Cortex of kidney (tissue), 1 donor: ENCODE measurements around the gene SPTBN1.

Experiments used
- DNase-seq: peaks from one replicate; lab custom pipeline; 2025; lab: John Stamatoyannopoulos, UW

SPTBN1 gene

DNA sequence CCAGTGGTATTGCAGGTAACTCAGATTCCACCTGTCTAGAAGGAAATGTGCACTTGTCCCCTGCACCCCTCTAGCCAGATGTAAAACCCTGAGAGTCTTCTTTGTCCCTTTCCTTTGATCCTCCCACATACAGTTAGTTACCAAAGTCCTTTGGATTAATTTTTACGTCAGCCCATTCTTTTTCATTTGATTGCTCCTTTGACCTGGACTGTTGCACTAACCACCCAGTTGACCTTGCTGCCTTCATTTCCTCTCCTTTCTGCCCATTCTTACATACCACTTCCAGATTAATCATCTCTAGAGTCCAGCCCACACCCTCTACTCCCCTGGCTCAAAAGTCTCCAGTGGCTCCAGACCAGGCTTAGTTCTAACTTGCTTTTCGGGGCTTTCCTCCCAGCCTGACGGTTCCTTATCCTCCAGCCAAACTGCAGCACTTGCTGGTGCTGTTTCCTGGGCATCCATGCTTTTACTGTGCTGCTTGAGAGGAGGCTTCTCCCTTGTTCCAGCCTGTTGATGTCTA lies 99.3 kb downstream of the SPTBN1 start:
- DNase-seq = no peak

- DNase-seq = no peak
These were observed 100.5 kb downstream of the SPTBN1 start for GRCh38 chr2:54556621-54557121.

DNA sequence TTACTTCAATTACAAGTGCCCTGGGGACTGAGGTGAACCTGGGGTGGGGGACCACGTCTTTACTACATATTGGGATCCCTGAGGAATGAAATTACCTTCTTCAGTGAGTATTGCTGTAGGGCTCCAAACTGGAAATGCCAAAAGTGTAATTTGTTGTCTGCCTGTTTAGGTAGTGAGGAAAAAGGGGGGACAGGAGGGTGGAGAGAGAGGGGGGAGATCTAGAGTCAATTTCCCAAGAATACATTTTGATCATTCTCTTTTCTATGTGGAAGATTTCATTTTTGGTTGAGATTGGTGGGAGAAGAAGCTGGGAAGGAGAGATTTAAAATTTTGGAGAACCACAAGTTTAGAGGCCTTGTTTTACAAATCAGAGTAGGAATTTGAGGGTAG lies 101.1 kb downstream of the SPTBN1 start:
- DNase-seq = no peak

DNA sequence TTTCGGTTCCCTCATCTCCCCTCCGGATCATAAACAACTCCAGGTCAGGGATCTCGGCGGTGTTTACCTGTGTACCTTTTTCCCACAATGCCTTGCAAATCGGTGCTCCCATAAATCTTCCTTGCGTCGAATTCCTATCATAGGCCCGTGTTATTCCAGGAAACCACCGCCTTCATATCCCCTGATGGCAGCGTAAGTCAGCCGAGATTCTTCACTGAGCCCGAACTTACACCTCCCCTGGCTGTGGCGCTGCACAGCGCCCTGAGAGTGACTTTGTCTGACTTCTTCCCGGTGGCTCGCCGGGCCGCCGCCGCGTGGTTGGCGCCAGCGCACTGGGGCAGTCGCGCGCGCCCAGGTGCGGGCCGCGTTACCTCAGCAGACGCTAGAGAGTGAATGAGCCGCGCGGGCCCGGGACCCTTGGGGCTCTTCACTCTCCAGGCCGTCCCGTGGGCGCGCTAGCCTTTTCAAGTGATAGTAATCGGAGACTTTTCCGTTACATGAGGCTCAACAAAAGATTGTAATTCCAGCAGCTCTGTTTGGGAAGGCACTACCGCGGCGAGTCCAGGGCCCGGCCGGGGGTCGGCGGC lies 101.6 kb downstream of the SPTBN1 start:
- no peak for DNase-seq

DNA sequence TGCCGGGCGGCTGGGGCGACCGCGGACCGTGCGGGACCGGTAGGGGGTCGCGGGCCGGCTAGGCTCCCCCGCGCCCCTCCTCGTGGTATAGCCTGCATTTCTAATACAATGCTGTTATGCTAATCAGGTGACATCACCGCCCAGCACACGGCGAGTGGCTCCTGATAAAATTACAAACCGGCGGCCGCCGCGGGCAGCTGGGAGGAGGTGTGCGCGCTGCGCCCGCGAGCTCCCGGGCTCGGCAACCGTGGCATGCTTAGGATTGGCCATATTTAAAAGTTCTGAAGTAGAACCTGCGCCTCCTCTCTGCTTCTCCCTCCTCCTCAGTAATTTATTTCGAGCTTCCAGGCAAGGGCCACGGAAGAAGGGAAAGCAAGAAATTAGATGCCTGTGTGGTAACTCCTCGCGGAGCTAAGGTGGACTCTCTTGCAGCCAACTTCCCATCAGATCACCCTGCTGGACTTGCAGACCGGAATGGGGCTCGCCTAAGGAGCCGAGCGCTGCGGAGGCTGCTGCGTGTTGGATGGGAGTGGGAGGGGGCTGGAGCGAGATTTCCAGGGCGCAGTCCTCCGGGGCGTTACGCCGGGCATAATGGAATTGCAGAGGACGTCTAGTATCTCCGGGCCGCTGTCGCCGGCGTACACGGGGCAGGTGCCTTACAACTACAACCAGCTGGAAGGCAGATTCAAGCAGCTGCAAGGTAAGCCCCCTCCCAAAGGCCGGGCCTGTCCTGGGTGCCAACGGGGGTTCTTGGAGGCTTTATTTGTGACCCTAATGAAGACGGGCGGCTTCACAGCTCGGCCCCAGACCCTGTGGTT lies 102.3 kb downstream of the SPTBN1 start:
- no peak for DNase-seq

DNA sequence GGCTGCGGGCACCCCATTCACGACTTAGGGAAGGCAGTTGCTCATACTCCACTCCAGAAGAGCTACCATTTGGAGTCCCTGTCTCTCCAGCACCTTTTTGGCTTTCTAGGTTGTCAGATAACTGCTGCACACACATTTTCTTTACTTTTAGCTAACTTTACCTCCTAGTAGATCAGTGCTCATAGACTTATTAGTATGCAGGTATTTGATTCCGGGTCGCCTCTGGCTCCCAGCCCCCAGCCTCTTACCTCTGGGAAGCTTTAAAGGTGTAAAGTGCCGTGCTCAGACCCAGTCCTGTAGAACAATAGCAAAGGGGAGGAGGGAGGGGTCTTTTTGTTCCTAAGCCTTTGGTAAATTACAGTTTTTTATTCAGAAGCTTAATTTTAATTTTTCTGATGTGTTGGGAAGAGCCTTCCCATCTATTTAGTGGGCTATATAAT lies 102.9 kb downstream of the SPTBN1 start:
- DNase-seq = no peak

DNA sequence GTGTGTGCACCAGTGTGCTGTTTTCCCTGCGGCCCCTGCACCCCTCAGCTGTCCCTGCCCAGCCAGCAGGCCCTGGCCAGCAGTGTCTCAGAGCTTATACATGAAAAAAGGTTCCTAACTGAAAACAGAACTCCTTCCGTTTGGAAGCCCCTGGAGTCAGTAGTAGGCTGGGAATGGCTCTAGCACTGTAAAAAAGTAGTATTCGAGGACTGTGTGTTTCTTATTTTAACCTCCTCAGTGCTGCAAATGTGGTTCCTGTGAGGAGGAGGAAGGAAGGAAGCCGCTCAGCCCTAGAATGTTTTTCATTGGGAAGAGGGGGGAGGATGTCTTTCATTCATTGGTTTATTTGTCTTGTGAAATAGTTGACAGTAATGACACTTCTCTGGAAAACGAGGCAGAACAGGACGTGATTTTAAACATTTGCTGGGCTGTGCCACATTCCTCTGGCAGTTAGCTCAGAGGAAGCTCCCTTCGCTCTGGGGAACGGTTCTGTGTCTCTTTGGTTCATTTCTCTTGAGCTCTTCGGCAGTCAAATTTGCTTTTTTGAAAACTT lies 103.5 kb downstream of the SPTBN1 start:
- no peak for DNase-seq

DNA sequence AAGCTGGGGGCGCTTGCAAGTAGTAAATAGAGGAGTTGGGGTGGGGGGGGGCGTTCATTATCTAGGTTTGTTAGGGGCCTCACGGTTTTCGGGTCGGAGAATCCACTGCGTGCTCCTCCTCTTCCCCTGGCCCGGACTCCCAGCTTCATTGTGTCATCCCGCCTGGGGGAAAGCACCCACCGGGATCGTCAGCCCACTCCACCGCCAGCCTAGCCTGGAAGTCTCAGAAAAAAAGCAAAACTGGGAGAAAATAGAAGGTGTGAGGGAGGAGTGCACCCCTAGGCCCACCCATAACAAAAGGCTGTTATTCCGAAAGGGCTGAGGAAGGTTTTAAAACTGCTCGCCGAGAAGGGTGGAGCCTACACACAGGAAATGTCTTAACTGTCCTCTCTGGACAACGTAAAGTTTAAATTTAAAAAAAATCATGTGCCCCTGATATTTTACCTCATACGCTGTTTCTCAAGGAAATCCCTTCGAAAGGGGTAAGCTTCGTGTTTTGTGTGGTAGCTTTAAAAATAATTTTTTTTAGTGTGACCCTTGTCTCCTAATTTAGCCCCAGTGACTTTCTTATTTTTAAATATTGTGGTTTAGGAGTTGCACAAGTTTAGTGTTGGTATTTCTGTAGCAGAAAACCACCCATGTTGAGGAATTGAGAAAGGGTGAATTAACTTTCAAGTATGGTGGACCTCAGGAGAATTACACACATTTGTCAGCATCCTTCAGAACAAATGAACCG lies 104.2 kb downstream of the SPTBN1 start:
- DNase-seq = no peak

DNA sequence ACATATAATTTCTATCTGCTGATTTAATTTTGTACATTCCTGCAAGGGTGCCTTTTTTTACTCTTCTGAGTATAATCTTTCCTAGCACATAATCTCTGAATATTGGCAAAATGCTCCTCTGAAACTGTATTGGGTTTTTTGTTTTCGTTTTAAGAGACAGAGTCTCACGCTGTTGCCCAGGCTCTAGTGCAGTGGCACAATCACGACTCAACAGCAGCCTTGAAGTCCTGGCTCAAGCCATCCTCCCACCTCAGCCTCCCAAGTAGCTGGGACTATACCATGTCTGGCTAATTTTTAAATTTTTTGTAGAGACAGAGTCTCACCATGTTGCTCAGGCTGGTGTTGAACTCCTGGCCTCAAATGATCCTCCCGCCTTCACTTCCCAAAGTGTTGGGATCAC lies 104.9 kb downstream of the SPTBN1 start:
- DNase-seq = no peak

DNA sequence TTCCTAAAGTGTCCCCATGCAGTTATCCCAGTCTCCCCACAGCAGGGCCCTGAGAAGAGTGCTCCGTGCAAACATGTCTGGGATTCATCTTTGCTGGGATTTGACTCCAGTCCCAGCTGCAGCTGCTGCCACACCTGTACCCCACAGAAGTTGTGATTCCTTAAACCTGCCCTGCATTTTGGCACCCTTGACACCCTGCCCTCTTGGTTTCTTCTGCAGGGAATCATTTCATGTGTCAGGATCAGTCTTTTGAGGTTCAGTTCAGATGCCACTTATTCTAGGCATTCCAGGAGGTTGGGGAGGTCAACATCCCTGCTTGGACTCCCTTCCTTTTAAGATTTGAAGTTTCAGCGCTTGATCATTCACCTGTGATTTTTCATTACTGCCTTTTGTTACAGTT lies 108.3 kb downstream of the SPTBN1 start:
- DNase-seq = no peak

DNA sequence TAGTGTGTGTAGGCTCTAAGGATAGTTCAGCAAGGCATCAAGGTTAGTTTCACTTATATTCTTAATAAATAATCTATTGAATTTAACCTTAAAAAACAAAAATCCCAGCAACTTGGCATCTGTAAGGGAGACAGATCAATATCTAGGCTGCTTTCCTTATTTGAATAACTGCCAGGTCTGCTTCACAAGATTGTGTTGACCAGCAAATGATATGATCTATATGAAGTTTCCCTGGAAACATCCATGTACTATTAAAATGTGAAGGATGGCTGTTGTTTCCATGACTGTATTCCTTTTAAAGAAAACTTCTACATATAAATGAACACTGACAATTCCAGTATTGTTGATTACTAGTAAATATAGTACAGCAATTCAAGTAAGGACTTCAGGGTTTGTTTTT lies 109.4 kb downstream of the SPTBN1 start:
- no peak for DNase-seq

GRCh38 chr2:54566896-54567295 lies 110.8 kb downstream of the SPTBN1 start:
- no peak for DNase-seq

DNA sequence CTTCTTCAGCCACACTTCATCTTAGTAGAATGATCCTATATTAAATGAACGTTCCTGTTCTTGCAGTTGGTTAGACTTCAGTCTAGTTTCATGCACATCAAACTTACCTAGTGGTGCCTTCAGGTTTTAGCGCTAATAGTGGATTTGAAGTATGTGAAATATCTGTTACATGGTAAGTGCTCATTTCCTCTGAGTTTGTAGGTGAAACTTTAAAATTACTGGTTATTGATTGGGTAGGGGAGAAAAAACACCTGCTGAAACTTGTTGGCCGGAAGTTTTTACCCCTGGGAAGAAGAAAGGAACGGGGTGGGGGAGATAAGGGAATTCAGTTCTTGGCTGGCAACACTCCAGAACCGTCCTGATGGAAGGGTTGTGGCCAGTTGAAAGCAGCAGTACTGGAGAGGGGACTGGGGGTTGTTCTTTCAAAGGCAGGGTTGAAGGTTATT lies 112.8 kb downstream of the SPTBN1 start:
- no peak for DNase-seq

DNA sequence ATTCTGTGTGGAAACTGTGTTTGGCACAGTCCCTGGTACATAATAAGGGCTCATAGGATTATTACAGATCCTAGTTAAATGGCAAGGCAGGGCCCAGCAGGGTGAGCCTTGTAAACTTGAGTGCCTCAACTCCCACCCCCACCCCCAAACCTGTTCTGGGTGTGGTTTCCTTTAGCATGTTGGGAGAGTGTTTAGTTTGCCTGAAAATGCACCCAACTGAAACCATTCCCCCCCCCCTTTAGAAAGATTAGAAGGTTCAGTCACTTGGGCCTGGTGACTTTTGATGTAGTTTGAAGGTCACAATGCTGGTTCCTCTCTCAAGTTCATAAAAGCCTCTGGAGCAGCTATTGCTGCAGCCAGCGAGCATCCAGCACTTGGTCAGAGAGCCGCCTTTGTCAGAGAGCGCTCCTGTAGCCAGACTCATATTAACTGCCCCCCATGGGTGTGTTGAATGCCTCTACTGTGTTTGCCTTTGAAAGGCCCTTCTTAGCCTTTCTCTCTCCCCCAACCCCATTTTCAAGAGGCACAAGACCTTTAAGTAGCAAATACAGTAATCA lies 113.7 kb downstream of the SPTBN1 start:
- DNase-seq = no peak

- no peak for DNase-seq
These were observed 114.3 kb downstream of the SPTBN1 start for GRCh38 chr2:54570321-54570855.

DNA sequence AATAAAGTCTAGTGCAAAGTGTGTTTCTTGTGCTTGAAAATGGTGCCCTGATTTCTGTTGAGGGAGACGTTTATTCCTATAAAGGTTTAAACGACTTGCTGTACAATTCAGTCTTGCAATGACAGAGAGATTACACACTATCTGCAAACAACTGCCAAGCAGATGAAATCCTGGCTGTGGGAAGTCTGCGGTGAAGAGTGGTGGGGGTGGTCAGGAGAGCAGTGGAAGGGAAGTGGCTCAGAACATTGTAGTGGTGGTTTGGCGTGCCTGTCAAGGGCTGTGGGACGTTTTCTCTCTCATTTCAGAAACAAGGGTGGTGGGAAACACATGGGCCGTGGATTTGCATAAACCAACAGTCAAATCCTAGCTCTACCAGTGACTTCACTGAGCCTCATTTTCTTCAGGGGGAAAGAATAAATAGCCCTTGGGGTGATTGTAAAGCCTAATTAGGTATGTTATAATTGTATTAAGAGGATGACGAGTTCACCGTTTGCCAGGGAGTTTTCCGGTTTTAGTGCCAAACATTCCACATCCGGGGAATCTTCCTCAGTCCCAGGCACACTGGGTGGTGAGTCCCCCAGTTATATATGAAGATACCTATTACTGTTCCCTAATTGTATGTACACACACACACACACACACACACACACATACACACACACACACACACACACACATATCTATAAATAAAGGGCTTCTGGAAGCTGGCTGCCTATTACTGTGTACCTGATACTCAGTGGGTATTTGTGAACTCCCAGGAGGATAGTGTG lies 115.0 kb downstream of the SPTBN1 start:
- no peak for DNase-seq

DNA sequence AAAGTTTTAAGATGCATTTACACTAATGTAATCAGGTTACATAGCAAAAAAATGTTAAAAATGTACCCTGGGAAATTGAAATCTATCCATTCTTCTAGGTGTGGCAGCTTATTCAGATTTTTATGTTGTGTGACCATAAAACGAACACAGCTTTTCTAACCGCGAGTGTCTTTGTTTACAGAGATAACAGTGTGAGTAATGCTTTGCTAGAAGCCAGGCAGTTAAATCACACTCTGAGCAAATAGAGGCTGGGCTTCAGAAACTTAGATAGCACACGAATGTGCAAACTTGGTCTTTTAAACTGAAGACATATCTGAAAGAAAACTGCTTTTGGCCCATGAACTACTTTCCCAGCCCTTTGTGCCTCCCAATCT lies 116.1 kb downstream of the SPTBN1 start:
- DNase-seq = no peak

DNA sequence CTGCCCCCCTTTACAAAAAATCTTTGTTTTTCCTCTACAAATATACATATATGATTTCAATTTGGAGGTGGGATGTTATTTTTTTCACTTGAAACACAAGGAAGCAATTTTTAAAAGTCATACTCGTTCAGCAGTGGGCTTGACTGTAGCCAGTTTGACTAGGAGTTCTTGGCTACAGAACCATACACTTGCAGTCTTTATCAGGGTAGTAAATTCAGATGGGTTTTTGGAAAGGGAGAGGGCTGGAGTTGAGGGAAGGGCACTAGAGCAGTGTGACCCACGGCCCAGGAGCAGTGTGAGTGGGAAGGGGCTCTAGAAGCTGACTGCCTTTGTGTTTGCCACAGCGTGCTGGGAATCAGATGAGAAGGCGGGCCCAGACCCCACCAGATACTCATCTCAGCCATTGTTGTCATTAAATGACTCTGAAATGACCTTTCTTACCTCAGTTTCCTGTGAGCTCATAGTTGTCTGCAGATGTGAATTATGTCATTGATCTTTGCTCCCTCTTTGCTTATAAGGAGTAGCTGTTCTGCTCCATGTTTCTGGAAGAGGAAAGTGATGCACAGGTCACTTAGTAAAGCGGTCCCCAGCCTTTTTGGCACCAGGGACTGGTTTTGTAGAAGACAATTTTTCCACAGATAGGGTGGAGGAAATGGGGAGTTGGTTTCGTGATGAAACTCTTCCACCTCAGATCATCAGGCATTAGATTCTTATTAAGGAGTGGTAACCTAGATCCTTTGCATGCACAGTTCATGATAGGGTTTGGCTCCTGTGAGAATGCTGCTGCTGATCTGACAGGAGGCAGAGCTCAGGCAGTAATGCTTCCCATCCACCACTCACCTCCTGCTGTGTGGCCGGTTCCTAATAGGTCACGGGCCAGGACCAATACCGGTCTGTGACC lies 116.8 kb downstream of the SPTBN1 start:
- DNase-seq = no peak

DNA sequence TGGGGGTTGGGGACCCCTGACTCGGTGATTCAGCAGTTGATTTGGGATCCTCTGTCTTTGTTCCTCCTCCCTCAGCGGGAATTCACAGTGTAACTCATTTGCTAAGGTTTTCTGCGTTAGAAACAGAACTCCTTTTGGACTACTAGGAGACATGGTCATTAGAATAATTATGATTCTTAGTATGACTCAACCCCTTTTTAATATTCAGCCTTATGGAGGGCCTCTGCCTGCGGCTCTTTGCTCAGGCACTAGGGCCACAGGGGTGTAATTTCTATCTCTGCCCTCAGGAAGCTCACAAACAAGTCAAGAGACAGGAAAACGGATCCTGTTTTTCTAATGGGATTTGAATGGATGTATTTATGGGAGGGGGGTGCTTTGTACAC lies 117.4 kb downstream of the SPTBN1 start:
- no peak for DNase-seq
